GM19043 (cell line): ENCODE results near the gene HSPA1L.
A peak's percentile ranks its signal among the peaks of the same experiment; 100 is the strongest.
"Not testable (repeated sequence)": the region's sequence is repeated elsewhere in the genome, so short reads cannot be mapped to it uniquely, and the experiment has no call there.

Experiments
- ATAC-seq: cut with Tn5 transposase; IDR thresholded peaks from one replicate; pipeline ENCODE4 v1.9.1; 2021; ENCODE audit warnings: low read depth; ENCODE audit not compliant: unreplicated experiment

Gene HSPA1L

DNA sequence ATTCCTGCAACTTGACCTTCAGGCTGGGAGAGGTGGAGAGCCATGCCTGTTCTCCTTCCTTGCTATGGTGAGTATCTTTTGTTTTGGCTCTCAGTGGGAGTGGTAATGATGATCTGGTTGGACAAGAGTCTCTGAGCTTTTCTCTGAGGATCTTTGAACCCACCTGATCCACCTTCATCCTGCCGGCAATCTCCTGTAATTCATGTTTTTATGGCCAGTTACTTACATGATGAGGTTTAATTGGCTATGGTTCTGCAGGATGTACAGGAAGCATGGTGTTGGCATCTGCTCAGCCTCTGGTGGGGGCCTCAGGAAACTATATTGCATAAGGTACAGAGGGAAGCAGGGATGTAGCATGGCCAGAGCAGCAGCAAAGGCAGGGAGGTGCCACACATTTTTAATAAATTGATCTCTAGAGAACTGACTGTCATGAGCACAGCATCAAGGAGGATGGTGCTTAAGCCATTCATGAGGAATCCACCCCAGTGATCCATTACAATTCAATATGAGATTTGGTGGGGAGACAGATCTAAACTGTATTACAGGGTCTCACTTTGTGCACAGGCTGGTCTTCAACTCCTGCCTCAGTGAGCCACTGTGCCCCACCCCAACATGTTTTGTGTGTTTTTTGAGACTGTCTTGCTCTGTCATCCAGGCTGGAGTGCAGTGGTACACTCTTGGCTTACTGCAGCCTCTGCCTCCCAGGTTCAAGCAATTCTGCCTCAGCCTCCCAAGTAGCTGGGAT, 22.5 kb upstream of the HSPA1L start:
- ATAC-seq, result no peak

DNA sequence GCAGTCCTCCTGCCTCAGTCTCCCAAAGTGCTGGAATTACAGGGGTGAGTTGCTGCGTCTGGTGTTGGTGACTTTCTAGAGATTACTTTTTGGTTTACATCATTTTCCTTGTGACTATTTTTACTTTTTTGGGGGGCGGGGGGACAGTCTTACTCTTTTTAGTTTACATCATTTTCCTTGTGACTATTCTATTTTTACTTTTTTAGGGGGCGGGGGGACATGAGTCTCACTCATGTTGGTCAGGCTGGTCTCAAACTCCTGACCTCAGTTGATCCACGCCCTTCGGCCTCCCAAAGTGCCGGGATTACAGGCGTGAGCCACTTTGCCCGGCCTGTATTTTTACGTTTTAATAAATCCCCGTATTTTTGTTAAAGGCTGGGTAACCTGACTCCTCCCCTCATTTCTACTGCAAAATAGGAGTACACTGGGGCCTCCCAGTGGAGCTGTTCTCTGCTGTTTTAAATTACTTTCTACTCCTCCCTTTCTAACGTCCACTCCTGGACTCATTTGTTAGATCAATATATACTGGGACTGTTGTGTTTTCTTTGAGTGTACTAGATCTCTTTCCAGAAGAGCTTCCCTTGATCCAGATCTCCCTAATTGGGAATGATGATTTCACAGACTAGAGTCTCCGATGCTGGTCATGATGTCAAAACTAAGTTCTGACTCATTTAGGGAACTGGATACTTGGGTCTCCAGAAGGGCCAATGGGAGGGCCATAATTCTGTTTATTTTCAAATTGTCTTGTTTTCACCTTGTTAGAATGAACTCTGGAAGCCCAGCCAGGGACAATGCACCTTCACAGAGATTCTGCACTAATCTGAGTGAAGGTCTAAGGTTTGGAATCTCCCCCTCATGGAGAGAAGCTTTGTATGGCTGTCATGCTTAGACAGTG, 21.6 kb upstream of the HSPA1L start:
- ATAC-seq, result no peak

DNA sequence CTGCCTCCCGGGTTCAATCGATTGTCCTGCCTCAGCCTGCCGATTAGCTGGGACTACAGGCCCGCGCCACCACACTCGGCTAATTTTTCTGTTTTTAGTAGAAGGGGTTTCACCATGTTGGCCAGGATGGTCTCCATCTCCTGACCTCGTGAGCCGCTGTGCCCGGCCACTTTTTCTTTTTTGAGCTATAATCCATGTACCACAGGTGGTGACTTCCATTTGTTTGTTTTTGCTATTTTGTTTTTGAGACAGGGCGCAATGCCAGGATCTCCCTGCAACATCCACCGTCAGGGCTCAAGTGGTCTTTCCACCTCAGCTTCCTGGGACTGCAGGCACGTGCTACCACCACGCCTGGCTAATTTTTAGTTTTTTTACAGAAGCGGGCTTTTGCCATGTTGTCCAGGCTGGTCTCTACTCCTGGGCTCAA, 21.0 kb upstream of the HSPA1L start:
- ATAC-seq, result no peak

- ATAC-seq, result no peak
These were observed 19.5 kb upstream of the HSPA1L start for GRCh38 chr6:31834367-31835250.

DNA sequence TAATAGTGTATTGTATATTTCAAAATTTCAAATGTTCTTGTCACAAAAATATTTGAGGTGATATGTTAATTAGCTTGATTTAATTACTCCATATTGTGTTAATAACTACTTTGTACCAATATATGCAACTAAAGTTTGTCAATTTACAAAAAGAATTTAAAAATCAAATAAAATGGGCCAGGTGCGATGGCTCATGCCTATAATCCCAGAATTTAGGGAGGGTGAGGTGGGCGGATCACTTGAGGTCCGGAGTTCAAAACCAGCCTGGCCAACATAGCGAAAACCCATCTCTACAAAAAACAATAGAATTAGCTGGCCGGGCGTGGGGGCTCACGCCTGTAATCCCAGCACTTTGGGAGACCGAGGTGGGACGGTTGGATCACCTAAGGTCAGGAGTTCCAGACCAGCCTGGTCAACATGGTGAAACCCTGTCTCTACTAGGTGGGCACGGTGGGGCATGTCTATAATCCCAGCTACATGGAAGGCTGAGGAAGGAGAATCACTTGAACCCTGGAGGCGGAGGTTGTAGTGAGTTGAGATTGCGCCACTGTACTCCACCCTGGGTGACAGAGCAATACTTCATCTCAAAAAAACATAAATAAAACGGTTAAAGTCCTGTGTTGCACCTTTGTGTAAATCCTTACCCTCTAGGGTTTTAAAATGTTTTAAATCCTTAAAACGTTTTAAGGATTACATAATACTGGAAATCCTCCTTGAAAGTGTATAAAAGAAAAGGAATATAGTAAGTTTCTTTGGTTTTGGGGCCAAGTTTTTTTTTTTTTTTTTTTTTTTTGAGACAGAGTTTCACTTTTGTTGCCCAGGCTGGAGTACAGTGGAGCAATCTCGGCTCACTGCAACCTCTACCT, 16.5 kb upstream of the HSPA1L start:
- ATAC-seq, result no peak

GRCh38 chr6:31830886-31831335, 15.8 kb upstream of the HSPA1L start:
- no peak for ATAC-seq

DNA sequence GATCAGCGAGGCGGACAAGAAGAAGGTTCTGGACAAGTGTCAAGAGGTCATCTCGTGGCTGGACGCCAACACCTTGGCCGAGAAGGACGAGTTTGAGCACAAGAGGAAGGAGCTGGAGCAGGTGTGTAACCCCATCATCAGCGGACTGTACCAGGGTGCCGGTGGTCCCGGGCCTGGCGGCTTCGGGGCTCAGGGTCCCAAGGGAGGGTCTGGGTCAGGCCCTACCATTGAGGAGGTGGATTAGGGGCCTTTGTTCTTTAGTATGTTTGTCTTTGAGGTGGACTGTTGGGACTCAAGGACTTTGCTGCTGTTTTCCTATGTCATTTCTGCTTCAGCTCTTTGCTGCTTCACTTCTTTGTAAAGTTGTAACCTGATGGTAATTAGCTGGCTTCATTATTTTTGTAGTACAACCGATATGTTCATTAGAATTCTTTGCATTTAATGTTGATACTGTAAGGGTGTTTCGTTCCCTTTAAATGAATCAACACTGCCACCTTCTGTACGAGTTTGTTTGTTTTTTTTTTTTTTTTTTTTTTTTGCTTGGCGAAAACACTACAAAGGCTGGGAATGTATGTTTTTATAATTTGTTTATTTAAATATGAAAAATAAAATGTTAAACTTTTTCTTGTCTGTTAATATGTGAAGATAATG, 14.7 kb upstream of the HSPA1L start:
- ATAC-seq, result no peak

DNA sequence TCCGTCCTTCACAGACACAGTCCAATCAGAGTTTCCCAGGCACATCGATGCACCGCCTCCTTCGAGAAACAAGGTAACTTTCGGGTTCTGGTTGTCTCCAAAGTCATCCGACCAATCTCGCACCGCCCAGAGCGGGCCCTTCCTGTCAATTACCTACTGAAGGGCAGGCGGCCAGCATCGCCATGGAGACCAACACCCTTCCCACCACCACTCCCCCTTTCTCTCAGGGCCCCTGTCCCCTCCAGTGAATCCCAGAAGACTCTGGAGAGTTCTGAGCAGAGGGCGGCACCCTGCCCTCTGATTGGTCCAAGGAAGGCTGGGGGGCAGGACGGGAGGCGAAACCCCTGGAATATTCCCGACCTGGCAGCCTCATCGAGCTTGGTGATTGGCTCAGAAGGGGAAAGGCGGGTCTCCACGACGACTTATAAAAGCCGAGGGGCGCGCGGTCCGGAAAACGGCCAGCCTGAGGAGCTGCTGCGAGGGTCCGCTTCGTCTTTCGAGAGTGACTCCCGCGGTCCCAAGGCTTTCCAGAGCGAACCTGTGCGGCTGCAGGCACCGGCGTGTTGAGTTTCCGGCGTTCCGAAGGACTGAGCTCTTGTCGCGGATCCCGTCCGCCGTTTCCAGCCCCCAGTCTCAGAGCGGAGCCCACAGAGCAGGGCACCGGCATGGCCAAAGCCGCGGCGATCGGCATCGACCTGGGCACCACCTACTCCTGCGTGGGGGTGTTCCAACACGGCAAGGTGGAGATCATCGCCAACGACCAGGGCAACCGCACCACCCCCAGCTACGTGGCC, 12.4 kb upstream of the HSPA1L start, which contains the start of gene HSPA1B:
Gene HSPA1B, plus strand, starts transcription at position 453 of the 794 bp plus-strand sequence. Its CDS starts 213 bp downstream, at position 666.
- peak; percentile 69 for ATAC-seq

GRCh38 chr6:31826793-31827285, 11.8 kb upstream of the HSPA1L start:
- ATAC-seq, result peak; percentile 17

DNA sequence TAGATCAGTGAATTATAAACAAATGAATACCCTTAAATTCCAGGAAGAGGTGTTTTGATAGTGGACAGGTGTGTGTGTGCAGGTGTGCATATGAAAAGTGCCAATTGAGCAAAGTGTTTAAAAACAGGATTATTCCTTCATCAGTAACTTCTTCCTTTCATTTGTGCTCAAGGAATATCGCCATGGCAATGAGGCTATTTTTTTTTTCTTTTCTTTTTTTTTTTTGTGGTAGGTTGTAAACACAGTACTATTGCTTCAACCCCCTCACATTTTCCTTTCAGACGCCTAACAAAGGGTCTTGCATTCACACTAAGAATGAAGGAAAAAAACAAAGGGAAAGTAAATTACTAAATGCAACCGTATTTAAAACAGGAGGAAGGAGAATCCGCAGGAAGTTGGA, 10.5 kb upstream of the HSPA1L start:
- no peak for ATAC-seq

DNA sequence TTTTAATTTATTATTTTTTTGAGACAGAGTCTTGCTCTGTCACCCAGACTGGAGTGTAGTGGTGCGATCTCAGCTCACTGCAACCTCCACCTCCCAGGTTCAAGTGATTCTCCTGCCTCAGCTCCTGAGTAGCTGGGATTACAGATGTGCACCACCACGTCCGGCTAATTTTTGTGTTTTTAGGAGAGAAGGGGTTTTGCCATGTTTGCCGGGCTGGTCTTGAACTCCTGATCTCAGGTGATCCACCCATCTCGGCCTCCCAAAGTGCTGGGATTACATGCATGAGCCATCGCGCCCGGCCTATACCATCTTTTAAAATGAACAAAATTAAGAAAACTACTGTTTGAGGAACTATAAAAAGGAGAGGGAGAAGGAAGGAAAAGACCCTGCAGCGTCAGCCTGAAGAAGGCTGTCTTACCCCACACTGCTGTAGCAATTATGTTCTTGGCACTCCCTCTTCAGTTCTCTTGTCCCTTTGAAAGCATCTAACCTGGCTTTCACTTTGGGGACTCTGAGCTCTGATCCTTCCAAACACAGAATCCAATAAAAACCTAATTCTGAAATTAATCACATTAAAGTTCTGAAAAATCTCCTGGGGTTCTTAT, 8.6 kb upstream of the HSPA1L start:
- not testable (repeated sequence) for ATAC-seq

- ATAC-seq, result no peak
These were observed 7.1 kb upstream of the HSPA1L start for GRCh38 chr6:31822036-31822821.

DNA sequence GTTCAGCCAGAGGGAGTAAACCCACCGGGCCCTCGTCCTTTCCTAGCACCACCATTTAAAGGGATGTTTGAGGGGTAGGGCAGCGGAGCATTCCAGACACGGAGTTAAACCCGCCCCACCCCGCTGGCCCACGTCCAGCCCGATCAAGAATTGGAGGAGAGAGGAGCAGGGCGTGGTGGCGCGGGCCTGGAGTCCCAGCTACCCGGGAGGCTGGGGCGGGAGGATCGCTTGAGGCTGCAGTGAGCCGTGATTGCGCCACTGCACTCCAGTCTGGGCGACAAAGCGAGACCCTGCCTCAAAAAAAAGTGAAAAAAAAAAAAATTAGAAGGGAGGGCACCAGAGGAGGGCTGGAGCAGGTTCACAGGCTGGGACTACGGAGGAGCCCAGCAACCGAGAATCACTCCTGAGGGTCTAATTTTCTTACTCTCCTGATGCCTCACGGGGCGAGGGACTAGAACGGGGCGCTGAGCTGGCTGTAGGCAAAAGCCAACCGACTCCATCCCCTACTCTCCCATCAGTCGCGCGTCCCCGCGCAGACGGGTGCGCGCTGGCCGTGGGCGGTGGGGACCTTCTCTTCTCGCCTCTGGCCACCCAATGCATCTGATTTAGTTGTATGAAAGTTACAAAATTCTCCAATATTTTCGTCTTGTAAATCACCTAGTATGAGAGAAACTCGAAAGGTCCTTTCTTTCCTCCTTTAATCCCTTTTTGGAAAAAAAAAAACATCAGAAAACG, 6.4 kb upstream of the HSPA1L start:
- ATAC-seq, result no peak

DNA sequence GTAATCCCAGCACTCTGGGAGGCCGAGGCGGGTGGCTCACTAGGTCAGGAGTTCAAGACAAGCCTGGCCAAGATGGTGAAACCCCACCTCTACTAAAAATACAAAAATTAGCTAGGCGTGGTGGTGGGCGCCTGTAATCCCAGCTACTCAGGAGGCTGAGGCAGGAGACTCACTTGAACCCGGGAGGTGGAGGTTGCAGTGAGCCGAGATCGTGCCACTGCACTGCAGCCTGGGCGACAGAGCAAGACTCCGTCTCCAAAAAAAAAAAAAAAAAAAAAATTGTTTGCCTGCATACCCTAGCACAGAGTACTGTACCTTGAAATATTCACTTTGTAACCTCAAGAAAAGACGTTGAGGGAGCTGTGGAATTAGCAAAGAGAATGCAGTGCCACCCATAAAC, 5.3 kb upstream of the HSPA1L start:
- ATAC-seq, result not testable (repeated sequence)

DNA sequence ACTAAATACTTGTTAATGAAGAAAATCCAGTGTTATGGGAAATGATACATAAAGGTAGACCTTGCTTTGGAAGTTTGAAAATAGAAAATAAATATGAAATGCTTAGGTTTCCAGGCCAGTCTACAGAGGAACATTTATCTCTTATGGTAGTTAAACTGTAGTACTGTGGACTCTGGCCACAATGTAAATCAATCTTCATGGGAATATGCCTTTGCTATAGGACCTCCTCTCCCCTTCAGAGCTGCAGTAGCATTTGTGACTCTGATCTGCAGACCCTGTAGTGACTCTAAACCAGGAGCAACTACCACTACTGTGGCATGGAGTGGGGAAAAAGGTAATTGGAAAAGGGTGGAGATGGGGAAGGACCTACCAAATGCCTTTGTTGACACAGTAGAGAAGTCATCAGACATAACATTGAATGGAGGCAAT, 4.8 kb upstream of the HSPA1L start:
- no peak for ATAC-seq

GRCh38 chr6:31817929-31818511, 2.9 kb upstream of the HSPA1L start:
- not testable (repeated sequence) for ATAC-seq
